A673 (cell line): Measurements from ENCODE around the gene ARCN1. TPM values are rescaled to one million over a fixed set of nuclear protein-coding genes. Genes with fewer than 3 reads are reported as not detected.

Experiments used
- BruUV-seq: library from RNA; stranded (reverse); fragments of 400-500 nt; replicated peaks from 2 replicates; lab custom pipeline; 2021; lab: Mats Ljungman, UMichigan
- CTCF ChIA-PET: fragments of 300-600 bp; sonication (Branson Sonifier 250); formaldehyde crosslinking; loops from one replicate; lab custom pipeline; 2022; ENCODE audit warnings: antibody characterized with exemption; lab: Charles Lee
- POLR2A ChIA-PET: fragments of 300-600 bp; sonication (Branson Sonifier 250); formaldehyde crosslinking; loops from one replicate; lab custom pipeline; 2022; ENCODE audit warnings: antibody characterized with exemption; ENCODE audit not compliant: low non-redundant PET; lab: Charles Lee
- DNase-seq: peaks from one replicate; pipeline ENCODE4 v3.0.0-alpha.2; 2015; ENCODE audit warnings: low spot score
- H3K27ac ChIP-seq: fragments of 200-600 bp; sonication (generic); 2 replicates; pipeline ENCODE4 v1.5.1; 2016; ENCODE audit warnings: mixed run types, low read depth, mild to moderate bottlenecking, mixed read lengths, antibody characterized with exemption, low read length; ENCODE audit not compliant: poor library complexity, severe bottlenecking
- H3K27me3 ChIP-seq: fragments of 200-600 bp; sonication (generic); replicated peaks from 2 replicates; pipeline ENCODE4 v1.6.1; 2017; ENCODE audit warnings: mixed run types, low read depth, mild to moderate bottlenecking, mixed read lengths, antibody characterized with exemption, low read length; ENCODE audit not compliant: insufficient read depth, poor library complexity
- H3K36me3 ChIP-seq: fragments of 200-600 bp; sonication (generic); 2 replicates; pipeline ENCODE4 v1.6.1; 2016; ENCODE audit warnings: mixed run types, mild to moderate bottlenecking, mixed read lengths, antibody characterized with exemption, low read length; ENCODE audit not compliant: insufficient read depth, poor library complexity, severe bottlenecking
- H3K4me1 ChIP-seq: fragments of 200-600 bp; sonication (generic); 2 replicates; pipeline ENCODE4 v1.6.1; 2017; ENCODE audit warnings: mixed run types, mild to moderate bottlenecking, mixed read lengths, antibody characterized with exemption, low read length; ENCODE audit not compliant: insufficient read depth, poor library complexity, severe bottlenecking
- H3K4me3 ChIP-seq: fragments of 200-600 bp; sonication (generic); 2 replicates; pipeline ENCODE4 v1.5.1; 2016; ENCODE audit warnings: low read depth, mixed run types, mild to moderate bottlenecking, mixed read lengths, low read length; ENCODE audit not compliant: poor library complexity, severe bottlenecking
- H3K9me3 ChIP-seq: fragments of 200-600 bp; sonication (generic); 2 replicates; pipeline ENCODE4 v1.6.1; 2016; ENCODE audit warnings: mixed run types, low read depth, mild to moderate bottlenecking, mixed read lengths, antibody characterized with exemption, low read length; ENCODE audit not compliant: poor library complexity, severe bottlenecking
- EZH2 ChIP-seq: fragments of 200-600 bp; sonication (generic); IDR thresholded peaks from 2 replicates; pipeline ENCODE4 v1.6.1; 2017; ENCODE audit warnings: borderline replicate concordance, low read depth, mild to moderate bottlenecking, mixed read lengths, antibody characterized with exemption, low read length; ENCODE audit not compliant: poor library complexity, severe bottlenecking
- intact Hi-C: fragments of 100-400 bp; cut with micrococcal nuclease; formaldehyde crosslinking; loops from one replicate; pipeline ENCODE4 v1.10.0; 2022; ENCODE audit not compliant: unreplicated experiment
- total RNA-seq: library from RNA; stranded (reverse); gene quantifications from 2 replicates; pipeline ENCODE4 v1.2.3, GENCODE V29; 2021
- TF ChIP-seq, protein P1 (sequence below): fragments of 300-800, 200-600 bp; sonication (generic); conservative IDR thresholded peaks from 2 replicates; pipeline ENCODE4 v1.5.1; 2017; ENCODE audit warnings: low read depth, mild to moderate bottlenecking, antibody characterized with exemption, low read length, moderate library complexity, mixed read lengths

Gene ARCN1
- total RNA-seq, 1 experiment from 2014 or later = 220 TPM

DNA sequence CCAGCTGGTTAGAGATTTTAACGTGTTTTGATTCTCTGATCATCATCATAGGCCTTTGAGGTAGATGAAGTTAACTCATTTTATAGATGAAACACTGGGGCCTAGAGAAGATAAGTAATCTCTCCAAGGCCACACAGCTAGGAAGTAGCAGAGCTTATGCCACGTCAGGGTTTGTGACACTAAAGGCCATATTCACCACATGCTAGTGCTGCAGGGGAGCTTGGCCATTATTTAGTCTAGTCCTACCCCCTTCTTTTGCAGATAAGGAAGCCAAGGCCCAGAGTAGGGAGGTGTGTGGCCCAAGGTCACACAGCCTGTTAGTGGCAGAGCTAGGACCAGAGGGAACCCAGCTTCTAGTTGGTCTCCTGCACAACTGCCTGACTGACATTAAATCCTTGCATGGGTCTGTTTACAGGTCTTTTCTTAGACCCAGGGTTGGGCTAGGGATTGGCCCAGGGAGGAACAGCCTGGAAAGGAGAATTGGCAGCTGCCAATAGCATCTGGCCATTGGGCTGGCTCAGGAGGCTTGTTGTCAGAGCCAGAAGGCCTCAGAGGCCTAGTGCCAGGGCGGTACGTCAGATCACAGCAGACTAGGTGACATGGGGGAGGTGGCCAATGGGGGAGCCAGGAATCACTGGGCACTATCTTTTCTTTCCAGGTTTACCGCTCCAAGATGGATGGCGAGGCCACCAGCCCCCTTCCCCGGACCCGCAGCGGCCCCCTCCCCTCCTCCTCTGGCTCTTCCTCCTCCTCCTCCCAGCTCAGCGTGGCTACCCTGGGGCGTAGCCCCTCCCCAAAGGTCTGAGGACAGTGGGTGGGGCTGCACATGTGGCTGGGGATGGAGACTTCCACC, 71.2 kb downstream of the ARCN1 start:
- Histone ChIP-seq H3K4me3 (no peak overlapping the region), H3K9me3 (no peaks in the 10 kb centered on the region), H3K27me3 (no peaks in the 10 kb centered on the region), H3K27ac (no peak overlapping the region), H3K4me1 (no peaks in the 10 kb centered on the region), H3K36me3 (peaks cover 7% of the 10 kb centered on the region)
- POLR2A ChIA-PET = interaction anchor here (0.6 kb wide), 1 partner anchor 35 kb away, joined by 3 read pairs; no protein-coding TSS in a partner anchor
- TF ChIP-seq, protein P1, sequence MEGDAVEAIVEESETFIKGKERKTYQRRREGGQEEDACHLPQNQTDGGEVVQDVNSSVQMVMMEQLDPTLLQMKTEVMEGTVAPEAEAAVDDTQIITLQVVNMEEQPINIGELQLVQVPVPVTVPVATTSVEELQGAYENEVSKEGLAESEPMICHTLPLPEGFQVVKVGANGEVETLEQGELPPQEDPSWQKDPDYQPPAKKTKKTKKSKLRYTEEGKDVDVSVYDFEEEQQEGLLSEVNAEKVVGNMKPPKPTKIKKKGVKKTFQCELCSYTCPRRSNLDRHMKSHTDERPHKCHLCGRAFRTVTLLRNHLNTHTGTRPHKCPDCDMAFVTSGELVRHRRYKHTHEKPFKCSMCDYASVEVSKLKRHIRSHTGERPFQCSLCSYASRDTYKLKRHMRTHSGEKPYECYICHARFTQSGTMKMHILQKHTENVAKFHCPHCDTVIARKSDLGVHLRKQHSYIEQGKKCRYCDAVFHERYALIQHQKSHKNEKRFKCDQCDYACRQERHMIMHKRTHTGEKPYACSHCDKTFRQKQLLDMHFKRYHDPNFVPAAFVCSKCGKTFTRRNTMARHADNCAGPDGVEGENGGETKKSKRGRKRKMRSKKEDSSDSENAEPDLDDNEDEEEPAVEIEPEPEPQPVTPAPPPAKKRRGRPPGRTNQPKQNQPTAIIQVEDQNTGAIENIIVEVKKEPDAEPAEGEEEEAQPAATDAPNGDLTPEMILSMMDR = no peak
- no peak for TF ChIP-seq EZH2
- no TSS peak for BruUV-seq
- intact Hi-C loops = no loop called here
- no peak for DNase-seq
- CTCF ChIA-PET = no interaction called here

DNA sequence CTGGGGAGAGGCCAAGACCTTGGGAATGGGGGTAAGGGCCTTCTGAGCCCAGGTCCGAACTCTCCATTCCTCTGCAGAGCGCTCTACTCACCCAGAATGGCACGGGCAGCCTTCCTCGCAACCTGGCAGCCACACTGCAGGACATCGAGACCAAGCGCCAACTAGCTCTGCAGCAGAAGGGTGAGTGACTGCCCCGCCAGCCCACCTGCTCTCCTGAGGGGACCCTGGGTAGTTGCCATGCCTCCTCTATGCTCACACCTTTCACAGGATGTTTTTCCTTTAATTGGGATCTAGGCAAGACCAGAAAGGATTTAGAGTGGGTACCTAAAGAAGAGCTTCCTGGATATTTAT, 71.8 kb downstream of the ARCN1 start:
- DNase-seq = no peak
- H3K4me1 ChIP-seq = no peaks in the 10 kb centered on the region
- intact Hi-C loops = no loop called here
- H3K27me3 ChIP-seq = no peaks in the 10 kb centered on the region
- peaks cover 7% of the 10 kb centered on the region for H3K36me3 ChIP-seq
- H3K9me3 ChIP-seq = no peaks in the 10 kb centered on the region
- ChIA-PET POLR2A (no interaction called here), CTCF (no interaction called here)
- no peak overlapping the region for H3K27ac ChIP-seq
- no TSS peak for BruUV-seq
- TF ChIP-seq, protein P1 = no peak
- TF ChIP-seq EZH2 = no peak
- H3K4me3 ChIP-seq = no peak overlapping the region

DNA sequence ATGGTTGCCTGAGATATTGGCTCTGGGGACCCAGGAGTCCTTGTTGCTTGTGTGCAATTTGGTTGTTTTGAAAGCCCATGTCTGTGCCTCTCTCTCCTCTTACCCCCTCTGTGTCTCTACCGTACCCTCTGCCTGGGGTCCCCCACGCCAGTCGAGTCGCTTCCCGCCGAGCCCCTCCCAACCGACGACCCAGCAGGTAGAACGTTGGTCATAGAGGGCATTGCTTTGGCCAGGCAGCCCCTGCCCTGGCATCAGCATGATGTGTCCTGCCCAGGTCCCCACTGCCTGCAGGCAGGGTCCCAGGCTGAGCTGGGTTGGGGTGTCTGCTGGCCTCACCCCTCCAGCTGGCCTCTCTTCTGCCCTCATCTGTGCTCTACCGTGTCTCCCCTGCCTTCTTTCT, 72.3 kb downstream of the ARCN1 start:
- Histone ChIP-seq H3K36me3 (peaks cover 7% of the 10 kb centered on the region), H3K27me3 (no peaks in the 10 kb centered on the region), H3K27ac (no peak overlapping the region), H3K4me3 (no peak overlapping the region), H3K9me3 (no peaks in the 10 kb centered on the region), H3K4me1 (no peaks in the 10 kb centered on the region)
- no peak for TF ChIP-seq EZH2
- TF ChIP-seq, protein P1 = no peak
- intact Hi-C loops = no loop called here
- CTCF ChIA-PET = no interaction called here
- BruUV-seq = no TSS peak
- POLR2A ChIA-PET = no interaction called here
- no peak for DNase-seq
